Measurements from ENCODE around the gene PRPF6.

Gene PRPF6

GRCh38 chr20:63945031-63945658 lies 35.8 kb upstream of the PRPF6 start:
- DNase-seq (ENCODE audit: low read depth in 1 of 2, low spot score in 1 of 2) = no peak

- no peak for DNase-seq (ENCODE audit: low read depth in 1 of 2, low spot score in 1 of 2)
These were observed 34.7 kb upstream of the PRPF6 start for GRCh38 chr20:63945921-63946920.

GRCh38 chr20:63946986-63947637 lies 33.8 kb upstream of the PRPF6 start:
- no peak for DNase-seq (ENCODE audit: low read depth in 1 of 2, low spot score in 1 of 2)

- DNase-seq (ENCODE audit: low read depth in 1 of 2, low spot score in 1 of 2) = no peak
These were observed 33.1 kb upstream of the PRPF6 start for GRCh38 chr20:63947638-63948456.

- no peak for DNase-seq (ENCODE audit: low read depth in 1 of 2, low spot score in 1 of 2)
These were observed 30.1 kb upstream of the PRPF6 start for GRCh38 chr20:63950701-63951397.

- DNase-seq (ENCODE audit: low read depth in 1 of 2, low spot score in 1 of 2) = no peak
These were observed 29.3 kb upstream of the PRPF6 start for GRCh38 chr20:63951398-63952209.

GRCh38 chr20:63952210-63952535 lies 28.8 kb upstream of the PRPF6 start:
- DNase-seq (ENCODE audit: low read depth in 1 of 2, low spot score in 1 of 2) = no peak

GRCh38 chr20:63952769-63953168 lies 28.2 kb upstream of the PRPF6 start:
- no peak for DNase-seq (ENCODE audit: low read depth in 1 of 2, low spot score in 1 of 2)

GRCh38 chr20:63953764-63954429 lies 27.0 kb upstream of the PRPF6 start:
- no peak for DNase-seq (ENCODE audit: low read depth in 1 of 2, low spot score in 1 of 2)

GRCh38 chr20:63955281-63955826 lies 25.6 kb upstream of the PRPF6 start:
- no peak for DNase-seq (ENCODE audit: low read depth in 1 of 2, low spot score in 1 of 2)

GRCh38 chr20:63955827-63956663 lies 24.9 kb upstream of the PRPF6 start, which contains the start of gene UCKL1:
Gene UCKL1, minus strand, starts transcription at chr20:63956416. Its CDS starts 44 bp downstream, at chr20:63956372.
- DNase-seq (ENCODE audit: low read depth in 1 of 2, low spot score in 1 of 2) = peak; percentile 79 to 84

GRCh38 chr20:63956664-63957003 lies 24.3 kb upstream of the PRPF6 start:
- no peak for DNase-seq (ENCODE audit: low read depth in 1 of 2, low spot score in 1 of 2)

- peak; percentile 48 to 64 for DNase-seq (ENCODE audit: low read depth in 1 of 2, low spot score in 1 of 2)
These were observed 23.8 kb upstream of the PRPF6 start for GRCh38 chr20:63957004-63957689.

- DNase-seq (ENCODE audit: low read depth in 1 of 2, low spot score in 1 of 2) = no peak
These were observed 23.1 kb upstream of the PRPF6 start for GRCh38 chr20:63957690-63958441.

GRCh38 chr20:63958471-63958870 lies 22.5 kb upstream of the PRPF6 start:
- no peak for DNase-seq (ENCODE audit: low read depth in 1 of 2, low spot score in 1 of 2)

- no peak for DNase-seq (ENCODE audit: low read depth in 1 of 2, low spot score in 1 of 2)
These were observed 21.8 kb upstream of the PRPF6 start for GRCh38 chr20:63958964-63959698.

Measured in stimulated activated CD4-positive, alpha-beta T cell treated with anti-CD3 and anti-CD28 coated beads, Interleukin-15, amount 100 ng/mL, for 1 hour (primary cell).